Ovary (tissue), 9 donors: ENCODE measurements around the gene SH3RF3. TPM values are rescaled to one million over a fixed set of nuclear protein-coding genes. Genes with fewer than 3 reads are reported as not detected.
A peak's percentile ranks its signal among the peaks of the same experiment; 100 is the strongest.

Experiments used
- DNase-seq, 5 donors: peaks; one replicate each; pipeline ENCODE4 v3.0.0-alpha.2; 2019 to 2020
- H3K27ac ChIP-seq, 2 donors: fragments of 200-600 bp; one replicate each; pipeline versions ENCODE4 v1.5.1 to v1.8.0; 2019 to 2022
- H3K27me3 ChIP-seq: fragments of 200-600 bp; one replicate; pipeline ENCODE4 v1.8.0; 2022
- H3K36me3 ChIP-seq: fragments of 200-600 bp; sonication (generic); one replicate; pipeline ENCODE4 v1.5.1; 2019
- H3K4me1 ChIP-seq: one replicate; pipeline ENCODE4 v1.8.1; 2013; ENCODE audit warnings: mild to moderate bottlenecking, moderate library complexity; ENCODE audit not compliant: insufficient read depth
- H3K4me3 ChIP-seq: fragments of 200-600 bp; sonication (generic); one replicate; pipeline ENCODE4 v1.5.1; 2017
- H3K9me3 ChIP-seq, 2 donors: fragments of 200-600 bp in 1 of 2; sonication (generic) in 1 of 2; one replicate each; pipeline versions ENCODE4 v1.5.1 to v1.8.1; 2013 to 2019; ENCODE audit warnings: mild to moderate bottlenecking in 1 of 2, moderate library complexity in 1 of 2
- EP300 ChIP-seq: sonication (generic); formaldehyde crosslinking; IDR thresholded peaks from one replicate; pipeline ENCODE4 v1.6.1; 2017; ENCODE audit warnings: antibody characterized with exemption
- POLR2A ChIP-seq: fragments of 450-650 bp; IDR thresholded peaks from one replicate; pipeline ENCODE4 v1.6.1; 2017; ENCODE audit warnings: antibody characterized with exemption, mild to moderate bottlenecking, moderate library complexity
- WGBS, 3 donors: extraction: QIAGEN DNeasy Blood & Tissue Kit in 1 of 3; methylation state at CpG; one replicate each; pipeline versions ENCODE4 v1.1.5 to v1.1.7; 2013 to 2017; 5-methylcytosine and 5-hydroxymethylcytosine counted together
- intact Hi-C, 4 donors: fragments of 100-400 bp; cut with DNase I; formaldehyde crosslinking; loops; one replicate each; pipeline versions ENCODE4 v1.11.0 to v1.15.1; 2022 to 2023
- polyA plus RNA-seq, 2 donors: library from polyadenylated mRNA; stranded (reverse); fragments of 200-250 nt in 1 of 2; fragments of 350-450 nt in 1 of 2; fragmentation: Illumina TruSeq in 1 of 2; extraction: RNeasy Lipid Tissue Mini Kit (QIAGEN cat#74804) in 1 of 2; gene quantifications; one replicate each; pipeline ENCODE4 v1.2.3, GENCODE V29; 2013 to 2014
- total RNA-seq, 7 donors: library from RNA; depleted of rRNA in 2 of 7; stranded (reverse); fragments of >200 nt in 2 of 7; fragmentation: NEBNext Ultra II Directional in 3 of 7; extraction: Animal tissue kit (Norgen Biotek cat#: 25700) in 3 of 7; gene quantifications; one replicate each; pipeline versions ENCODE4 v1.1.0 to v1.2.4, GENCODE V29; 2016 to 2023
- TF ChIP-seq, protein P1 (sequence below), 3 donors: fragments of 450-650 bp in 2 of 3; fragments of 200-600 bp in 1 of 3; IDR thresholded peaks; one replicate each; pipeline versions ENCODE4 v1.5.1 to v1.8.0; 2016 to 2022; ENCODE audit warnings: antibody characterized with exemption in 3 of 3, mild to moderate bottlenecking in 1 of 3
- donor health status: DM: no; HTN: no; CAD: no; lungs with moderate emphysema.
- donor health status: DM: no; HTN: no; CAD: no.
- donor health status: Bipolar disorder and iron deficiency.
- donor health status: DM: yes; HTN: yes; CAD: no.
- donor health status: DM: no; HTN: no; CAD: no.
- donor health status: DM: yes; HTN: yes; CAD: no.

The SH3RF3 gene
- total and polyA plus RNA-seq, 9 donors = 2.7 to 10.1 (median 4.5) TPM

DNA sequence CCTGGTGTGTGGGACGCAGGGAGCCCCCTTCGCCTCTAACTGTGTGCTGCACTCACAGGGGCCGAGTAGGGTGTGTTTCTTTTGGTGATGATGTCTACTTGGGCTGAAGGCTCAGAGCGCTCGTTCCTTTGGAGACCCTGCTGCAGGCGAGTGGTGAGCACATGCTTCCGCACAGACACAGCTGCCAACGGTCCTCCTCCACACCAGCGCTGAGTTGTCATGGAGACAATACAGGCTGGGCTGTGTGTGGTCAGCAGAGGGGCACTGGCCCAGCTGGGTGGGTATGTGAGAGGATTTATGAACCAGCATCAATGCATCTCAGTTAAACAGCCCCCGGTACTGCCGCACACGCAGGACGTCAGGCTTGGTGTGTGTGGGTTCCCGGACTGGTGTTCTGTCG lies 143.5 kb downstream of the SH3RF3 start:
- no peaks in the 10 kb centered on the region for H3K9me3 ChIP-seq
- H3K27ac ChIP-seq = no peak overlapping the region
- no peaks in the 10 kb centered on the region for H3K36me3 ChIP-seq
- no peak for TF ChIP-seq POLR2A
- no peak for TF ChIP-seq EP300
- TF ChIP-seq, protein P1, sequence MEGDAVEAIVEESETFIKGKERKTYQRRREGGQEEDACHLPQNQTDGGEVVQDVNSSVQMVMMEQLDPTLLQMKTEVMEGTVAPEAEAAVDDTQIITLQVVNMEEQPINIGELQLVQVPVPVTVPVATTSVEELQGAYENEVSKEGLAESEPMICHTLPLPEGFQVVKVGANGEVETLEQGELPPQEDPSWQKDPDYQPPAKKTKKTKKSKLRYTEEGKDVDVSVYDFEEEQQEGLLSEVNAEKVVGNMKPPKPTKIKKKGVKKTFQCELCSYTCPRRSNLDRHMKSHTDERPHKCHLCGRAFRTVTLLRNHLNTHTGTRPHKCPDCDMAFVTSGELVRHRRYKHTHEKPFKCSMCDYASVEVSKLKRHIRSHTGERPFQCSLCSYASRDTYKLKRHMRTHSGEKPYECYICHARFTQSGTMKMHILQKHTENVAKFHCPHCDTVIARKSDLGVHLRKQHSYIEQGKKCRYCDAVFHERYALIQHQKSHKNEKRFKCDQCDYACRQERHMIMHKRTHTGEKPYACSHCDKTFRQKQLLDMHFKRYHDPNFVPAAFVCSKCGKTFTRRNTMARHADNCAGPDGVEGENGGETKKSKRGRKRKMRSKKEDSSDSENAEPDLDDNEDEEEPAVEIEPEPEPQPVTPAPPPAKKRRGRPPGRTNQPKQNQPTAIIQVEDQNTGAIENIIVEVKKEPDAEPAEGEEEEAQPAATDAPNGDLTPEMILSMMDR (IDR thresholded peaks at IDR 0.05) = no peak
- H3K4me1 ChIP-seq = peaks cover 1% of the 10 kb centered on the region
- intact Hi-C loops = loop anchor here in 1 of 4 donors (5.0 kb wide), 1 partner anchor 50 kb away; no protein-coding TSS in a partner anchor
- 70 to 83% (median 73%) methylated on average over 15 of the region's 15 CpGs for WGBS, 3 donors
- H3K27me3 ChIP-seq = no peaks in the 10 kb centered on the region
- no peak for DNase-seq
- H3K4me3 ChIP-seq = no peak overlapping the region

DNA sequence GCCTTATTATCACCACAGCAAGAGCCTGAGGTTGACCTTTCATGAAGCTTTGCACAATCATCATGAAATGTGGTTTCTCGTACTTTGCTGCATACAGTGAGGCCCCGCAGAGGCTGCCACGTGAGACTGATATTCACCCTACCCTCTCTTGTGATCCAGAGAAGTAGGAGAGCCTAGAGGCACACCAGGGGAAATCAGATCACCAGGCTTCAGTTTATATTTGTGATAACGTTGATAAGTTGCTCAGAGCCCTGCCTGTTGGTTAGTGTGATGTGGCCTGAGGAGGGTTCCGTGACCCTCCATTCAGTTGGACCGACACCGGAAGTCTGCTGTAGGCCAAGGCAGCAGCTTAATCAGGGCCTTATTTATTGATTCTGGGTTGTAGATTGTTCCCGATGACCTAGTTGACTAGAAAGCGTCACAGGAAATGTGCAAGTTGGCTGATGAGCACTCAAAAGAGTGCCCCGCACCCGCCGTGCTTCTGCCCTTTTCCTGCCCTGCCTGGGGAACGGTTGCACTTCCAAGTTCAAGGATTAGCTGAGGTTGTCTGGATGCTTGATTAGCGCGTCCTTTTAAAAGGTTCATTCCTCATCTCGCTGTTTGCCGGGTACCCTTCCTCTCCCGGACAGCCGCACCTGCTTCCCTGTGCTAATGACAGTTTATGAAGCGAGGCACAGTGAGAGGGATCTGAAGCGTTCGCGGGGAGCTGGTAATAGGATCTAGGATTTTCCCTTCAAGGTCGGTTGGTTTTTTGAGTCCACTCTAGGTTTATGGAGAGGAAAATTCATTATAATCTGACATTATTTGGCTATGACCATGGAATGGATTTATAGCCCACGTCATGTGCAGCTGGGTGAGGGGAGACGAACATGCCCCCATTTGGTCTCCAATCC lies 146.4 kb downstream of the SH3RF3 start:
- WGBS, 3 donors = 87 to 95% (median 91%) methylated on average over 26 of the region's 26 CpGs
- intact Hi-C loops = no loop called here
- H3K36me3 ChIP-seq = no peaks in the 10 kb centered on the region
- no peaks in the 10 kb centered on the region for H3K9me3 ChIP-seq
- TF ChIP-seq POLR2A (no peak), EP300 (no peak)
- TF ChIP-seq, protein P1 (IDR thresholded peaks at IDR 0.05) = no peak
- no peak for DNase-seq
- H3K27ac ChIP-seq = no peak overlapping the region
- no peak overlapping the region for H3K4me3 ChIP-seq
- H3K4me1 ChIP-seq = peaks cover 4% of the 10 kb centered on the region
- H3K27me3 ChIP-seq = no peaks in the 10 kb centered on the region

DNA sequence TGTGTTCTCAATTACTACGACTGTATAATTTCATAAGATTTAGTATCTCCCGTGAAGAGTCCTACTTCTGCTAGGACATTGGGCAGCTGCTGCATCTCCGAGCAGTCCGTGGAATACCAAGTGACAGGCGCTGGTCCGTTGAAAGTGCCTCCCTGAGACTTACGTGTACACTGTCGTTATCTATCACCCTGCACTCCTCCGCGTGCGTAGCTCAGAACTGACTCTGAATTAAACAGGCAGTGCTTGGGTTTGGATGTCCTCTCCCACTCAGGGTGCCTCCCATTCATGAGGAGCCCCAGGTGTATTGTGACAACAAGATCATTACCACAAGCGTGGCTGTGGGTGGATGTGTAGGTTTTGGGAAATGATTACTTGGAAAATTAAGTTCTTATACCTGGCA lies 148.4 kb downstream of the SH3RF3 start:
- no peaks in the 10 kb centered on the region for H3K36me3 ChIP-seq
- WGBS, 3 donors = 70 to 80% (median 72%) methylated on average over 12 of the region's 12 CpGs
- peaks cover 4% of the 10 kb centered on the region for H3K4me1 ChIP-seq
- H3K4me3 ChIP-seq = no peak overlapping the region
- intact Hi-C loops = no loop called here
- TF ChIP-seq POLR2A (no peak), EP300 (no peak)
- TF ChIP-seq, protein P1 (IDR thresholded peaks at IDR 0.05) = no peak
- no peak for DNase-seq
- H3K27me3 ChIP-seq = no peaks in the 10 kb centered on the region
- H3K9me3 ChIP-seq = no peaks in the 10 kb centered on the region
- H3K27ac ChIP-seq = no peak overlapping the region

DNA sequence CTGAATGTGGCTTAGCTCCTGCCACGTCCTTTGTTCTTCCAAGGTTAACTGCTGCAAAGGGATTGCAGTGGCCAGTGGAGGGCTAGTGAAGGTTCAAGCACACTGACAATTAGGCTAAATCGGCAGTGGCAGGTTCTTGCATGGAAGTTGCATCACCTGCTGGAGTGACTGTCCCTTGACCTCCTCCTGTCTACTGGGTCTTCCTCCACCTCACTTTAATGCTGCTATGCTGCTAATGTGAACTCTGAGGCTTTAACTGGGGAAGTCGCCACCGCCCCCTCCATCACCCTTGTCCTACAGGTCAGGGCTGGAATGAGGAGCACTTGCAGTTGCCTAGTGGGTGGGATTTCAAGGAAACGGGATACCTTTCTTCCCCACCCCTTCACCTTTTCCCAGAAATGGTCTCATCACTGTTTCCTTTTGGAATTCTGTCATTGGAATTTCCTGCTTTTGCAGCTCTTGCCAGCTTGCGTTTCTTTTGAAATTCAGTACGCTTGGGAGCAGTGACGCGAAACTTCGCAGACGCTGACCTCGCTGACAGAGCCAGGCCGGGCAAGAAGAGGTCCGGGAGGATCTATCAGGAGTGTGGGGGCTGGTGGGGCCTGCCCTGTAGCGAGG lies 150.3 kb downstream of the SH3RF3 start:
- Histone ChIP-seq H3K4me1 (peaks cover 4% of the 10 kb centered on the region), H3K9me3 (no peaks in the 10 kb centered on the region), H3K36me3 (no peaks in the 10 kb centered on the region), H3K27ac (no peak overlapping the region), H3K4me3 (no peak overlapping the region), H3K27me3 (no peaks in the 10 kb centered on the region)
- intact Hi-C loops = no loop called here
- WGBS, 3 donors = 25 to 57% (median 29%) methylated on average over 15 of the region's 15 CpGs
- TF ChIP-seq POLR2A = no peak
- TF ChIP-seq EP300 = no peak
- peak in 1 of 5 donors; percentile 45 for DNase-seq

DNA sequence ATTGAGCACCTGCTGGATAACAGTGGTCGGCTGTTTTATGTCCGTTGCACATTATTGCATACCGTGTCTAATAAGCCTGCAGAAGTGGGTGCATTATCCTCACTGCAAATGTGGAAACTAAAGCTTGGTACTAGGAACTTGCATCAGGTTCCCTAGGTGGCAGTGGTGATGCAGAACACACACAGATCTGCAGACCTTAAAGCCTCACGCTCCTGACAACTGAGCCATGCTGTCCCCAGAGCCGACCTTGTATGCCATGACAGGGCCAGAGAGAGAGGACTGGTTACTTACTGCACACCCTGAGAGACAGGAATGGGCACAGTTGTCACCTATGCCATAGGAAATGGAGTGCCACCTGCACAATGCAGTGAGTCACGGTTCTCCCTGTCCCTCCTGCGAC lies 151.8 kb downstream of the SH3RF3 start:
- no peaks in the 10 kb centered on the region for H3K36me3 ChIP-seq
- no peaks in the 10 kb centered on the region for H3K9me3 ChIP-seq
- no peak for DNase-seq
- H3K4me1 ChIP-seq = peaks cover 4% of the 10 kb centered on the region
- TF ChIP-seq, protein P1 (IDR thresholded peaks at IDR 0.05) = no peak
- TF ChIP-seq EP300 (no peak), POLR2A (no peak)
- intact Hi-C loops = no loop called here
- no peaks in the 10 kb centered on the region for H3K27me3 ChIP-seq
- H3K27ac ChIP-seq = no peak overlapping the region
- H3K4me3 ChIP-seq = no peak overlapping the region
- WGBS, 3 donors = 89 to 92% (median 90%) methylated on average over 7 of the region's 7 CpGs
